ENCODE data around the gene CCDC28A. TPM values are rescaled to one million over a fixed set of nuclear protein-coding genes. Genes with fewer than 3 reads are reported as not detected.

Gene CCDC28A
- total RNA-seq, 4 donors from 2014 or later = 12.0 to 31.4 (median 19.6) TPM

DNA sequence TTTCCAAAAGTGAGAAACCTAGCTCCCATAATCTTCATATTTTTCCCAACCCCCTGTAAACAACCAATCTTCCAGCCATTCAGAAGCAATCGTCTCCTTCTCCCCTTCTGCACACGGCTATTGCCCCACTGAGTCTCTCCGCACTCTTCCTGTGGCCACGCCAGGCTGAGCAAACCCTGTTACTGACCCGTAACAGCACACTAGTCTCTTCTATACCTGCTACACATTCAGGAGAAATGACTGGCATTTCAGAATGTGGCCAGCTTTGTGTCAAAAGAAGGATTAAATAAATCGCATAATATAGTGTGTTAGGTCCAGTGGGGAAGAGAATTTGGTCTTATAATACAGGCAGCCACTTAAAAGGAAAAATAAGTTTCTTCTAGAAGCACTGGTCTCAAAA lies 63.7 kb downstream of the CCDC28A start:
- DNase-seq = no peak
- no peaks in the 10 kb centered on the region for H3K36me3 ChIP-seq
- H3K27ac ChIP-seq = no peak overlapping the region
- TF ChIP-seq POLR2AphosphoS5 (IDR thresholded peaks at IDR 0.05) (no peak), POLR2A (IDR thresholded peaks at IDR 0.05) (no peak), EP300 (IDR thresholded peaks at IDR 0.05; ENCODE audit: low read depth) (no peak)
- TF ChIP-seq, protein P1, sequence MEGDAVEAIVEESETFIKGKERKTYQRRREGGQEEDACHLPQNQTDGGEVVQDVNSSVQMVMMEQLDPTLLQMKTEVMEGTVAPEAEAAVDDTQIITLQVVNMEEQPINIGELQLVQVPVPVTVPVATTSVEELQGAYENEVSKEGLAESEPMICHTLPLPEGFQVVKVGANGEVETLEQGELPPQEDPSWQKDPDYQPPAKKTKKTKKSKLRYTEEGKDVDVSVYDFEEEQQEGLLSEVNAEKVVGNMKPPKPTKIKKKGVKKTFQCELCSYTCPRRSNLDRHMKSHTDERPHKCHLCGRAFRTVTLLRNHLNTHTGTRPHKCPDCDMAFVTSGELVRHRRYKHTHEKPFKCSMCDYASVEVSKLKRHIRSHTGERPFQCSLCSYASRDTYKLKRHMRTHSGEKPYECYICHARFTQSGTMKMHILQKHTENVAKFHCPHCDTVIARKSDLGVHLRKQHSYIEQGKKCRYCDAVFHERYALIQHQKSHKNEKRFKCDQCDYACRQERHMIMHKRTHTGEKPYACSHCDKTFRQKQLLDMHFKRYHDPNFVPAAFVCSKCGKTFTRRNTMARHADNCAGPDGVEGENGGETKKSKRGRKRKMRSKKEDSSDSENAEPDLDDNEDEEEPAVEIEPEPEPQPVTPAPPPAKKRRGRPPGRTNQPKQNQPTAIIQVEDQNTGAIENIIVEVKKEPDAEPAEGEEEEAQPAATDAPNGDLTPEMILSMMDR (IDR thresholded peaks at IDR 0.05) = no peak
- intact Hi-C loops (cut with DNase I; ENCODE audit: low total_unique reads) (no loop called here), in situ Hi-C loops (cut with MboI; ENCODE audit: low pct_ligation_motif_present in 1 of 4, low pct_unique_long_range_greater_than_20kb in 1 of 4, low sequenced_read_pairs in 3 of 4) (no loop called here)
- H3K27me3 ChIP-seq = no peaks in the 10 kb centered on the region
- H3K4me1 ChIP-seq = peaks cover 0 to 6% (median 0%) of the 10 kb centered on the region in 4 donors
- no peaks in the 10 kb centered on the region for H3K9me3 ChIP-seq
- 91 to 92% methylated on average over 6 of the region's 6 CpGs for WGBS, 2 donors (ENCODE audit: low coverage in 1 of 2)
- no peak overlapping the region for H3K4me3 ChIP-seq

Other genes starting within 250 kb of the CCDC28A start
- gene ECT2L, start 22.3 kb downstream of the CCDC28A start, total RNA-seq = under 1 TPM in 1 of 4 donors, not detected in 3; 0.16 TPM
- gene REPS1, start 214.5 kb downstream of the CCDC28A start, total RNA-seq = 10 to 100 TPM; 33.5 to 74.4 (median 48.6) TPM